Measurements from ENCODE around the gene FSTL1. TPM values are rescaled to one million over a fixed set of nuclear protein-coding genes. Genes with fewer than 3 reads are reported as not detected.

FSTL1 gene
- polyA plus RNA-seq, 1 donor, result 471 TPM

- peak; percentile 70 for DNase-seq
Measured at GRCh38 chr3:120438665-120439370, 12.0 kb downstream of the FSTL1 start.

GRCh38 chr3:120438216-120438615 lies 12.6 kb downstream of the FSTL1 start:
- DNase-seq, result no peak

DNA sequence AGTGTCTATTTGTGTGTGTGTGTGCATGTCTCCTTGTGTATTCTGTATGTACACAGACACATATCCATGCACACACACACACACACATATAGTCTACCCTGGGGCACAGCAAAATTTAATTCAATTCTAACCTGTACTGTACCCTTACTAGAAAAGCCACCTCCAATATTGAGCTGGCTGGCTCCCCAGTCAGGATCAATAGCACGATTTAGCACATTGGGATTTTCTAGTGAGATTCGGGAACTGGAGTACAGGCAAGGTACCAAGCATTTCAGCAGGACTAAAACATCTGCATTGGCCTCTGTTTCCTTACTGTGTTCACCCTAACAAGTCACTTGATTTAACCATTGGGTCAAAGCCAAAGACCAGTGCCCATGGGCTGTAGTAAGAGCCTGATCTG lies 13.2 kb downstream of the FSTL1 start:
- no peak for DNase-seq

DNA sequence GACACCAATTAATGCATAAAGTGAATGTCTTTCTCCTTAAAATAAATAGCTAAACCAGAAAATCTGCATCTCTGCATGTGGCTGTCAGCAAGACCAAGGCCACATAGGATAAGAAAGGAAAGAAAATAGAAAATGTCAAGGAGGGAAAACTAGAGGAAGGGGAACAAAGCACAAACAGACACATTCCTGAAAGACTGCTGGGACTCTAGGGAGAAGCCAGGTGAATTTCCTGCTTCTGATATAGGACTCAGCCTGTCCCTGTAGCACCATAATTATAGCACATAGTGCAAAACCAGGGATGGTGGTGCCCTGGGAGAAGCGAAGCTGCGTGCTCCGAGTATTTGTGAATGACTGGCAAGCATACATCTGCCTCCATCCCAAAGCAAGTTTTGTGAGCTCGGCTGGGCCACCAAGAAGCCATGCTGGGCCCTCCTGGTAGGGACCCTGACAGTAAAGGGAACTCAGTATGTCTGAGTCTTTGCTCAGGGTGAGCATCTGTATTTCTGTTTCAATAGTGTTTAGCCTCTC lies 14.2 kb downstream of the FSTL1 start:
- DNase-seq, result no peak

GRCh38 chr3:120435621-120436020 lies 15.2 kb downstream of the FSTL1 start:
- no peak for DNase-seq

- DNase-seq, result no peak
Measured at GRCh38 chr3:120433662-120434331, 17.0 kb downstream of the FSTL1 start.

DNA sequence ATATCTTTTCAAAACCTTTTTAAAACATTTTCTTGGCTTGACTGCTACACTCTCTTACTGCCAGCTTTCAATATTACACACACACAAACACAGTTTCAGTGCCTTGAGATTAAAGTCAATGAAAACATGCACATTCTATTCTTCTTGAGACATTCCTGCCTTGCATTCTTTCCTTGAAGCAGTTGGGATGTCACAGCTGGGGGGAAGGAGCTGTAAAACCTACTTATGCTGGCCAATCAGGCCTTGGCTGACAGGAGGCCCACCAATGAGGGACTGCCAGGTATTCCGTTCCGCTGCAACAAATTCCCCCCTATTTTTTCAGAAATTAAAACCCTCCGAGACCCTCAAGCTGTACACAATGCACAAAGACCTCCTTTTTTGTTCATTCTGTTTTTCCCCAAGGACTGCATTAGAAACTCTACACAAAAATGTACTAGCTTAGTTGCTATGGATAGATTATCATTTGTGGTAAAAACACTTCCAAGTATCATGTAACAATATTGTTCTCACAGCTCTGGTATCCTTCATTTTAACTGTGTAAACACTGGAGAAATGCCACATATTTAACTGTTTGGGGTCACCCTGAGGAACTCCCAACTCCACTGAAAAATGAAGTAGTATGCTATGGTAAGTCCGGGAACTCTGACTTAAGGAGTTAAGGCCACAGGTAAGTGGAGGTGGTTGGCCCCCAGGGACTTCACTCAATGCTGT lies 18.5 kb downstream of the FSTL1 start:
- no peak for DNase-seq

- no peak for DNase-seq
Measured at GRCh38 chr3:120429921-120430361, 20.9 kb downstream of the FSTL1 start.

DNA sequence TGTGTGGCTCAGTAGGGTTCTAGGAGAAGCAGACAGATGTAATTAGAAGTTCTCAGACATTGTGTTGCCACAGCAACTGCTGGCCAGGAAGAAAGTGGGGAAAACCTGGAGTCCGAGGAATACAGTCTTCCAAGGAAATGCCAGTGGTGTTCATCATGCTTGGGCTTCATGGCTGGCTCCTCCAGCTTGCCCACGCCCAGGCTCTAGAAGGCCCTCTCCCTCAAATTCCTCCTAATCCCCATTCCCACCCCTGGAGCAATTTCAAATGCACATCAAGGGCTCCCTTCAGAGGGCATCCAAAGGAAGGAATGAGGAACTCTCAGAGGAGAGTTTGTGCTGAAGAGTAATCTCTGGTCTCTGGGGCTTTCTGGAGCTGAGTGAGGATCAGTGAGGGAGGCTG lies 21.9 kb downstream of the FSTL1 start:
- DNase-seq, result no peak

DNA sequence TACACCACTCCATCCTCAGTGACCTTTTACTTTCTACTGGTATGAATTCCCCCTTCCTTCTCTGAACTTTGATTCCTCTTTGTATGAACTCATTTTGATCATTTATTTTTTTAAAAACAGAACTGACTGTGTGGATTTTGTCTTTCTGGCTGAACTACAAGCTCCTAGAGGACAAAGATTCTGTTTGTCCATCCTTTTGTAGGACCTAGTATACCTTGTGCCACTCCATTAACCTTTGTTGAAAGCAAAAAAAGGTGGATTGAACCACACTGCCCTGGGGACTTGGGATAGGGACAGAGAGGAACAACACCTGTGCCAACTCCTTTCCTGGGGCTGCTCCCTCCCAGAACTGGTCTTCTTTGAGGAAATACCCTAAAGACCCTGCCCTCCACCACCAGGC lies 23.6 kb downstream of the FSTL1 start:
- no peak for DNase-seq

- DNase-seq, result peak; percentile 73
Measured at GRCh38 chr3:120425572-120426250, 25.1 kb downstream of the FSTL1 start.

DNA sequence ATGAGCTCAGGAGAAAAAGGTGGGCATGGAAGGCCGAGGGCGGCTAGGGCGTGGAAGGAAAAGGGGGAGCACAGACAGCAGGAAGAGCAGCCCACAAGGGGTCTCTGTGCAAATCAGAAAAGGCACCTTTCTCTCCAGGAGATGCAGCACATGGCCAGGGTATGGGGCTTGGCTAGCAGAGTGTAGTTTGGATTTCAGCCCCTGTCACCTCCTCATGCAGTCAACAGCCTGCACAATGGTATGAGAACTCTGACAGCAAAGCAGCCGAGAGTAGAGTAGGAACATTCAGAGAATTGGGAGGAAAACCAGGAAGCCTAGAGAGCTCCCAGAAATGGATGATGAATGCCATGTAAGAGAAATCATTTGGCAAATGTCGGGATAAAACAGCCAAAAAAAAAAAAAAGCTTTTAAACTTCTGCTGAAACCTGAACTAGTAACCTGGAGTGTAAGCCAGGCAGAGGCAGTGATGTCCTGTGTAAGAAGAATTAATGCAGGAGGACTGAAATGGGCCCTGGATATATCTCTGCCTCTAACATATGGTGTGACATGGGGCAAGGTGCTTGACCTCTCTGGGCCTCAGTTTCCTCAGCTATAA lies 25.7 kb downstream of the FSTL1 start:
- no peak for DNase-seq

DNA sequence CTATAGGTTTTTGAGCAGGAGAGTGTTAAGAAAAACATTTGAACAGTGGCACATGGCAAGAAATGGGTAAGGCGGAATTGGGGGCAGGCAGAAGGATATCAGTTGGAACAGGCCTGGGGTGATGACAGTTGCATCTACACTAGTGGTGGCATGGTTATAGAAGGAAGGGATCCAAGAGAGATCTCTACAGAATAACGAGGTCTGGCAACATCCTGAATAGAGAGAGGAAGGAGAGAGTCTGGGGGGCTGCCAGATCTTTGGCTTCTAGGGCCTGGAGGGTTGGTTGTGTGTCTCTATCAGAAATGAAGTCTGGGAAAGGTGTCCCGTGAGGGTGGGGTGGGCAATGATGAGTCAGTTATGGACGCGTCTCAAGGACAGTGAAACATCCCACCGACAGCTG lies 26.3 kb downstream of the FSTL1 start:
- no peak for DNase-seq

GRCh38 chr3:120423432-120423831 lies 27.4 kb downstream of the FSTL1 start:
- DNase-seq, result no peak

DNA sequence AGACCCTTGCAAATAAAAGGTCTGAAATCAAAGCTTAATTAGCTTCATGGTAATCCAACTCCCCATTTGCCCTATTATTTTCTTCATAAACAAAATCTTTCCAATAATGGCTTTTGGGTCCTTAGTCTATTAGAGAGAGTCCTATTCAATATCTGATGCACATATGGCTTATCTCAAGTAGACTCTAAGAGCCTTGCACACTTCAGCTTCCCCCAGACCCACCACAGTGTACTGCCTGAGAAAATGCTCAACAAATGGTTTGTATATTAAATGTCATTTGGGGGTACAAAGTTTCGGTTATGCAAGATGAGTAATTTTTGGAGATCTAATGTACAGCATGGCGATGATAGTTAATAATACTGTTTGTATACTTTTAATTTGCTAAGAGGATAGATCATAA lies 28.9 kb downstream of the FSTL1 start:
- no peak for DNase-seq

DNA sequence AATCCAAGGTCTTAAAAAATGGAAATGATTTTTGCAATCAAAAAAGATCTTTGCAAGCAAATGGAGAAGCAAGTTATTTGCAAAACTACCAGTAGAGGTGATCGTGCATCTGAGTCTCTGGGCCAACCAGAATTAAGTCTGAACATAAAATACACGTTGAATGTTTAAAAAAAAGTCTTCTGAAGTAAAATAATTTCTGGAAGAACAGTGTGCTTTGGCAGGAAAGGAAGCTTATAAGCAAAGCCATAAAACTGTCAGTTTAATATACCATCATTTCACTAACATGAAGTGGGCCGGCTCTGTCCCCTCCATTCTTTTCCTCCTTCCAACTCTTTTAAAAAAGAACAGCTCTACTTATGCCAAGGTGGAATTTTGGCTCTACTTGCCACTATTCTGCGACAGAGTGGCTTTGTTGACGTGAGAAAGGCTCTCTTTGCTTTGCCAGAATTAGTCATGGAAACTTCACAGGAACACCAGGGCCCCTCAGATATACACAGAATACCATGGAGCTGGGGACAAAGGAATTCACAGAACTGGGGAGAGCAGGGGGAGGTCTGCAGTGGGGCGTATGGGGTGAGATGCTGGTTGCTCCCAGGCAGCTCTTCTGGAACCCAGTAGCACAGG lies 29.8 kb downstream of the FSTL1 start:
- peak; percentile 80 for DNase-seq

DNA sequence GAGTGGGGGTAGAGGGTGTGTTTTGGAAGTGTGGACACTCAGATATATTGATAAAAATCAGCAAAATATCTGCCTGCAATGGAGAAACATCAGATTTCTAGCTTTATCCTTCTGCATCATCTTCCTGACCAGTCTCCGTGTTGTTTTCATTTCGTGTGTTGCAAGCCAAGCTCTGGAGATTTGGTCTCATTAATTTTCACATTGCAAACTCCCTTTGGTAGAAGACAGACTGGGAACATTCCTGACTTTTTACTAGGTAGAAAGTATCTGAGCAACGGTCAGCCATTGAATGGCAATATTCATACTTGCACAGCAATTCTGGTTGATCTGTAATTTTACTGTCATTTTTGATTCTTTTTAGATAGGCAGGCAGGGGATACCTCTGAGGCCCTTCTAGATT lies 30.4 kb downstream of the FSTL1 start:
- no peak for DNase-seq

- no peak for DNase-seq
Measured at GRCh38 chr3:120419797-120420196, 31.0 kb downstream of the FSTL1 start.

DNA sequence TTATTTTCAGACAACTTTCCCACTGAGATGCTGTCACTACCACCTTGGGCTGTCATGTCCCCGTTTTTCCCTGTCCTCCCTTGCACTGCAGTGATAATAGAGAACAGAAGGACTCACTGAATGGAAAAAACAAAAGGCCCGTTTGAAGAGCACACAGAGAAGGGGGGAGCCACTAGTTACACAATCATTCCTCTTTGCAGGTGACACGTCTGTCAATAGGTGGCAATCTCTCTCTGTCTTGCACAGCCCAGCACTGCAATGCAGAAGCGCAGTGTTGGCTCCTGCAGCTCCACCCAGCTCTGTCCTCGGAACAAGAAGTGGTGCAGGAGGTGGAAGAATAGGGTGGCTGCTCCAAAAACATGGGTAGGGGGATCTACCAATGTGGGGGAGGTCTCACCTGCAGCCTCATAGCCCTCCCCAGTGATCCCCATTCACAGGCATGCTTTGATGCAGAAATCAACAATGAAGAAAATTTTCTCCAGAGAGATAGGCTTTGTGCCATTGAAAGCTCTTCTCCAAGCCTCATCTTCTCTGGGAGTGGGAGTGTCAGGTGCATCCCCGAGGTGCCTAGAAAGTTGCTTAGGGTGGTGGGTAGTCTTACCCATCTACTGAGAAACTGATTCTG lies 31.8 kb downstream of the FSTL1 start:
- no peak for DNase-seq

- DNase-seq, result no peak
Measured at GRCh38 chr3:120418446-120418845, 32.3 kb downstream of the FSTL1 start.

DNA sequence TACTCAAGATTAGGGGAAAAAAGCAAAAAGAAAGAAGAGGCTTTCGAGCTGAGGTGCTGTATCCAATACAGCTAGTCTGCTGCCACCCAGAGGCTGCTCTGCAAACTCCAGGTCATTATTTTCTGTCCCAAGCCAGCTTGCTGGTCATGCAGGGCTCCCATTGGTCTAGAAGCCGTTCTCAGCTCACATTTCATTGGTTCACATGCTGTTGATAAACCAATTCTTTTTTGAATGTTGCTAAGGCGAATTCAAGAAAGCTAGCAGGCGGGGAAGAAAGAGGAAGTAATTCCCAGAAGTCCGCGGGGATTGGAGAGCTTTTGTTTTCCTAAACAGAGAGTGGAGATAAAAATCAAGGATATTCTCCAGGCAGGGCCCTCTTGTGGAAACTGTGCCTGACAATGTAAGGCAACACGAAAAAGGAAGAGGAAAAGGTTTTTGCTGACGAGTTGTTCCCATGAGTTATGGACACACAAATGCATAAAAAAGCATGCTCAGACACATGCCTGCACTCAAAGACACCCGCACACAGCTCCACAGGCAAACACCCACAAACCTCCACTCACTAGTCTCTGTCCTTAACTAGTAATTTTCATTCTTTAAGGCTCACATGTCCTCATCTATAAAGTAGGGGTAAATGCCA lies 33.4 kb downstream of the FSTL1 start:
- DNase-seq, result peak; percentile 94
